Vagina (tissue), 2 donors: ENCODE data around the gene WDR20. TPM values are rescaled to one million over a fixed set of nuclear protein-coding genes. Genes with fewer than 3 reads are reported as not detected.

Experiments
- DNase-seq, 2 donors: peaks; one replicate each; pipeline ENCODE4 v3.0.0-alpha.2; 2017; ENCODE audit errors: extremely low spot score in 2 of 2
- H3K27ac ChIP-seq: fragments of 200-600 bp; sonication (generic); one replicate; pipeline ENCODE4 v1.5.1; 2019
- H3K27me3 ChIP-seq: fragments of 200-600 bp; sonication (generic); one replicate; pipeline ENCODE4 v1.5.1; 2019
- H3K36me3 ChIP-seq, 2 donors: fragments of 200-600 bp; sonication (generic); one replicate each; pipeline ENCODE4 v1.5.1; 2017 to 2019
- H3K4me1 ChIP-seq: fragments of 200-600 bp; sonication (generic); one replicate; pipeline ENCODE4 v1.5.1; 2019
- H3K4me3 ChIP-seq, 2 donors: fragments of 200-600 bp; sonication (generic); 1 replicate in 1 of 2; 2 replicates in 1 of 2; pipeline ENCODE4 v1.5.1; 2016 to 2019
- H3K9me3 ChIP-seq: fragments of 200-600 bp; sonication (generic); one replicate; pipeline ENCODE4 v1.5.1; 2019
- POLR2A ChIP-seq, 2 donors: fragments of 450-650 bp; IDR thresholded peaks; one replicate each; pipeline ENCODE4 v1.6.1; 2017; ENCODE audit warnings: antibody characterized with exemption in 2 of 2, mild to moderate bottlenecking in 2 of 2, moderate library complexity in 2 of 2
- POLR2AphosphoS5 ChIP-seq, 2 donors: sonication (generic); formaldehyde crosslinking; IDR thresholded peaks; one replicate each; pipeline ENCODE4 v1.9.0; 2017; ENCODE audit warnings: antibody characterized with exemption in 2 of 2, mild to moderate bottlenecking in 2 of 2, low read depth in 1 of 2; ENCODE audit not compliant: insufficient read depth in 1 of 2
- intact Hi-C: fragments of 100-400 bp; cut with DNase I; formaldehyde crosslinking; loops from one replicate; pipeline ENCODE4 v1.15.1; 2023
- total RNA-seq: library from RNA; depleted of rRNA; stranded (reverse); fragments of >200 nt; gene quantifications from one replicate; pipeline ENCODE4 v1.2.3, GENCODE V29; 2016
- TF ChIP-seq, protein P1 (sequence below), 3 experiments: fragments of 450-650 bp in 2 of 3; fragments of 200-600 bp in 1 of 3; sonication (generic) in 1 of 3; IDR thresholded peaks; one replicate each; pipeline ENCODE4 v1.5.1; 2017 to 2019; ENCODE audit warnings: antibody characterized with exemption in 3 of 3, mild to moderate bottlenecking in 2 of 3, moderate library complexity in 2 of 3

Gene WDR20
- total RNA-seq, 1 donor from 2014 or later = 24.8 TPM

DNA sequence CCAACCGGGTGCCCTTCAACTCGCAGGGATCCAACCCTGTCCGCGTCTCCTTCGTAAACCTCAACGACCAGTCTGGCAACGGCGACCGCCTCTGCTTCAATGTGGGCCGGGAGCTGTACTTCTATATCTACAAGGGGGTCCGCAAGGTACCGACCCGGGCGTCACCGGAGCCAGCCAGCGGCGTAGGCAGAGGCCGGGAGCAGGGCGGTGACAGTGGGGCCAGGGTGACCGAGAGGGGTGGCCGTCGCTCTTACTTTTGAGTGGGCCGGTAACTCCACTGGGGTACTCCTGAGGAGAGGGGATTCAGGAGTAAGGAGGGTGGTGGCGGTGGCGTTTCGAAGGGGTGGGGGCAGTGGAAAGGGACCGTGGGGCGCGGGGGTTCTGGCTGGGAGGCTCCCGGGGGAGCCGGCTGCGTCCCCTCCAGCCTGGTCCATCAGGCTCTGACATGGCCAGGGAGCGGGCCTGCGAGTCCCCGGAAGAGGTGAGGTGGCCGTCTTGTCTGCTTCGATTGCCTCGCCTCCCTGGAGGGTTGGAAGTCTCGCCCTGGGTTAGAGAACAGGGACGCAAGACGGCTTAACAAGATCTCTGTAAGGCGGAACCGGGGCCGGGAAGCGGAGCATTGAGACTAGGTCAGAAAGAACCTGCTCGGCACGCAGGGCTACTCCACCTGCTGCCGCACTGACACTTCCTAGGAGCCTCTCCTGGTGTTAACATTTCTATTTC, 491 bp downstream of the WDR20 start:
- intact Hi-C loops = loop anchor here (10.0 kb wide), 1 partner anchor 175 kb away; the partner anchor contains the start of gene ZNF839
- DNase-seq = no peak
- TF ChIP-seq, protein P1, sequence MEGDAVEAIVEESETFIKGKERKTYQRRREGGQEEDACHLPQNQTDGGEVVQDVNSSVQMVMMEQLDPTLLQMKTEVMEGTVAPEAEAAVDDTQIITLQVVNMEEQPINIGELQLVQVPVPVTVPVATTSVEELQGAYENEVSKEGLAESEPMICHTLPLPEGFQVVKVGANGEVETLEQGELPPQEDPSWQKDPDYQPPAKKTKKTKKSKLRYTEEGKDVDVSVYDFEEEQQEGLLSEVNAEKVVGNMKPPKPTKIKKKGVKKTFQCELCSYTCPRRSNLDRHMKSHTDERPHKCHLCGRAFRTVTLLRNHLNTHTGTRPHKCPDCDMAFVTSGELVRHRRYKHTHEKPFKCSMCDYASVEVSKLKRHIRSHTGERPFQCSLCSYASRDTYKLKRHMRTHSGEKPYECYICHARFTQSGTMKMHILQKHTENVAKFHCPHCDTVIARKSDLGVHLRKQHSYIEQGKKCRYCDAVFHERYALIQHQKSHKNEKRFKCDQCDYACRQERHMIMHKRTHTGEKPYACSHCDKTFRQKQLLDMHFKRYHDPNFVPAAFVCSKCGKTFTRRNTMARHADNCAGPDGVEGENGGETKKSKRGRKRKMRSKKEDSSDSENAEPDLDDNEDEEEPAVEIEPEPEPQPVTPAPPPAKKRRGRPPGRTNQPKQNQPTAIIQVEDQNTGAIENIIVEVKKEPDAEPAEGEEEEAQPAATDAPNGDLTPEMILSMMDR (IDR thresholded peaks at IDR 0.05) = no peak
- peak in 1 of 2 donors; percentile 54 for TF ChIP-seq POLR2AphosphoS5 (IDR thresholded peaks at IDR 0.05; ENCODE audit: insufficient read depth in 1 of 2, low read depth in 1 of 2)
- Histone ChIP-seq H3K27me3 (no peaks in the 10 kb centered on the region), H3K4me1 (peaks cover 43% of the 10 kb centered on the region), H3K9me3 (no peaks in the 10 kb centered on the region), H3K4me3 (peak overlapping the region; percentile 85 to 98), H3K36me3 (no peaks in the 10 kb centered on the region), H3K27ac (peak overlapping the region; percentile 88)

DNA sequence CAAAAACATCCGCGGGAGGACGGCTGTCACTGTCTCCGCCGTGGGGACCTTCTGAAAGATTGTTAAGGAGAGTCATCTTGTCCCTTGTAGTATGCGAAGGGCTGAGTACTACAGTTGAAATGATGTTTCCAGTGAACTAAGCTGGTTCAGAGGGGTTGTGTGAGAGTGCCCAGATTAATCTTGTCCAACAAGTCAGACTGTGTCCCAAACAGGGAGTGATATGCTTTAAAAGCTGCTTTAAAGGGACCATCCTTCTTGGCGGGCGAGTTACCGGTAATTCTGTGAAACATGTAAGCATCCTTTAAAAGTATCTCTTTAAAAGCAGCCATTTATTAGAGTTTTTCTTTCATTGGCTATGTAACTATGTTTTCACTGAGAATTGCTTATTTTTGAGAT, 1.1 kb downstream of the WDR20 start:
- Histone ChIP-seq H3K9me3 (no peaks in the 10 kb centered on the region), H3K27ac (peak overlapping the region; percentile 88), H3K4me3 (peak overlapping the region; percentile 85 to 98), H3K36me3 (no peaks in the 10 kb centered on the region), H3K4me1 (peaks cover 43% of the 10 kb centered on the region), H3K27me3 (no peaks in the 10 kb centered on the region)
- no peak for DNase-seq
- intact Hi-C loops = loop anchor here (10.0 kb wide), 1 partner anchor 174 kb away; the partner anchor contains the start of gene ZNF839
- TF ChIP-seq POLR2A (IDR thresholded peaks at IDR 0.05) = no peak
- TF ChIP-seq, protein P1 (IDR thresholded peaks at IDR 0.05) = no peak

DNA sequence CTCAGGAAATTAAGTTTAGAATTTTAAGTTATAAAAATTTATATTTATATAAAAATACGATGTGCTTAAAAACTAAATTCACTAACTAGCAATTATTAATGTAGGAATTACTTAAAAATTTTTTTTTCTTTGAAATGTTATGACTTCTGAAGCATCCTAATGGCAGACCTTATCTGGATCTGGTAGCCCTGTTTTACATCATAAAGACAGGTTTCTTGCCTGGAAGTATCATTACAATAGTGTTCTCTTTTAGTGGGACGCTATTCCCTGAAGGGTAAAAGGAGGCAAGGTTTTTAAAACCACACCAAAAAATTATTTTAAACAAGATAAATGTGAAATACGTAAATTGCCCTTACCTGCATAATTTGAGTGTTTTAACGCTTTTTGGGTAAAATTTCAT, 2.1 kb downstream of the WDR20 start:
- no peaks in the 10 kb centered on the region for H3K36me3 ChIP-seq
- H3K27ac ChIP-seq = no peak overlapping the region
- H3K27me3 ChIP-seq = no peaks in the 10 kb centered on the region
- no peak overlapping the region for H3K4me3 ChIP-seq
- TF ChIP-seq, protein P1 (IDR thresholded peaks at IDR 0.05) = no peak
- TF ChIP-seq POLR2AphosphoS5 (IDR thresholded peaks at IDR 0.05; ENCODE audit: insufficient read depth in 1 of 2, low read depth in 1 of 2) (no peak), POLR2A (IDR thresholded peaks at IDR 0.05) (no peak)
- DNase-seq = no peak
- no peaks in the 10 kb centered on the region for H3K9me3 ChIP-seq
- intact Hi-C loops = loop anchor here (10.0 kb wide), 1 partner anchor 173 kb away; the partner anchor contains the start of gene ZNF839
- peaks cover 43% of the 10 kb centered on the region for H3K4me1 ChIP-seq

DNA sequence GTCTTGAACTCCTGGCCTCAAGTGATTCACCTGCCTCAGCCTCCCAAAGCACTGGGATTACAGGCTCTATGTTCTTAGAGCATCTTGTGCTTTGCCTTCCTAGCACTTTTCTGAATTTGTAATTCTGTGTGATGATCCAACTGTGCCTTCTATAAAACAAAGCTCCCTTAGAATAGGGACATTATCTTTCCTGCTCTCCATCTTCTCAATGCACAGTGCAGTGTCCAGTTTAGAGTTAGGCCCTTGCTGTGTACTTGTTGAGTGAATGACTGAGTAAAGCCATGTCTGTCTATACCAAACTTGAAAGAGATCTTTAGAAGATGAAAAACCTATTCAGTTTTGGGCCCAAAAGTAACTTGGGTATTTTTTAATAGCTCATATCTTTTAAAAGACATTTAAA, 5.2 kb downstream of the WDR20 start:
- no peaks in the 10 kb centered on the region for H3K27me3 ChIP-seq
- H3K4me1 ChIP-seq = peaks cover 43% of the 10 kb centered on the region
- intact Hi-C loops = loop anchor here (10.0 kb wide), 1 partner anchor 170 kb away; the partner anchor contains the start of gene ZNF839
- no peak for DNase-seq
- TF ChIP-seq POLR2A (IDR thresholded peaks at IDR 0.05) (no peak), POLR2AphosphoS5 (IDR thresholded peaks at IDR 0.05; ENCODE audit: insufficient read depth in 1 of 2, low read depth in 1 of 2) (no peak)
- TF ChIP-seq, protein P1 (IDR thresholded peaks at IDR 0.05) = no peak
- H3K27ac ChIP-seq = no peak overlapping the region
- H3K4me3 ChIP-seq = no peak overlapping the region
- H3K36me3 ChIP-seq = no peaks in the 10 kb centered on the region
- no peaks in the 10 kb centered on the region for H3K9me3 ChIP-seq

DNA sequence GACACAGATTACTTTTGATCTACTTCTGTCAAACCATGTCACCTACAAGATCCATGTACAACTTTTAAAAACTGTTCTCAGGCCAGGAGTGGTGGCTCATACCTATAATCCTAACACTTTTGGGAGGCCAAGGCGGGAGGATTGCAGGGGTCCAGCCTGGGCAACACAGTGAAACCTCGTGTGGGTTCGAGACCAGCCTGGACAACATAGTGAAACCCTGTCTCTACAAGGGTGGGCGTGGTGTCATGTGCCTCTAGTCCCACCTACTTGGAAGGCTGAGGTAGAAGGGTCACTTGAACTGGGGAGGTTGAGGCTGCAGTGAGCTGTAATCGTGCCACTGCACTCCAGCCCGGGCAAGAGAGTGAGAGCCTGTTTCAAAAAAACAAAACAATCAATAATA, 5.7 kb downstream of the WDR20 start:
- no peak for TF ChIP-seq POLR2A (IDR thresholded peaks at IDR 0.05)
- TF ChIP-seq POLR2AphosphoS5 (IDR thresholded peaks at IDR 0.05; ENCODE audit: insufficient read depth in 1 of 2, low read depth in 1 of 2) = no peak
- TF ChIP-seq, protein P1 (IDR thresholded peaks at IDR 0.05) = no peak
- Histone ChIP-seq H3K27ac (no peak overlapping the region), H3K27me3 (no peaks in the 10 kb centered on the region), H3K9me3 (no peaks in the 10 kb centered on the region), H3K36me3 (no peaks in the 10 kb centered on the region), H3K4me1 (peaks cover 42% of the 10 kb centered on the region), H3K4me3 (no peak overlapping the region)
- intact Hi-C loops = loop anchor here (10.0 kb wide), 1 partner anchor 169 kb away; the partner anchor contains the start of gene ZNF839
- DNase-seq = peak in 1 of 2 donors; percentile 43
